Measurements from ENCODE around the gene STX2.

Gene STX2

DNA sequence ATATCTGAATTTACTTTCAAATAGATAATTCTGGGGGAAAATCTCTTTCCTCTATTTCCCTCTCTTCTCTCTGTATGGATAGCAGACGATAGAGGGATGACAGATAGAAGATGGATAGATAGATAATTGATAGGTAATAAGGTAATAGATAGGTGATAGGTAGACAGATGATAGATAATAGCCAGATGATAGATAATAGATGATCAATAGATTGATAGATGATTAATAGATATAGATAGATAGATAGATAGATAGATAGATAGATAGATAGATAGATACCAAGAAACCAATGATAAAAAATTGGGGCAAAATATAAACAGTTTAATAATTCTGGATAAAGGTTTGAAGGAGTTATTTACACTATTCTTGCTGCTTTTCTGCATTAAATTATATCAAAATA lies 96.3 kb downstream of the STX2 start:
- Histone ChIP-seq H4K20me1 (ENCODE audit: low read depth, low read length) (no peaks in the 10 kb centered on the region), H3K9ac (ENCODE audit: low read length) (no peak overlapping the region), H3K27me3 (ENCODE audit: low read length) (no peaks in the 10 kb centered on the region), H3K4me2 (ENCODE audit: low read depth, low read length, poor library complexity, severe bottlenecking) (no peak overlapping the region), H3K36me3 (ENCODE audit: low read length) (no peaks in the 10 kb centered on the region), H3K4me3 (ENCODE audit: insufficient read depth, low read length, poor library complexity, severe bottlenecking) (no peak overlapping the region), H3K9me3 (ENCODE audit: insufficient read depth, low read length) (no peaks in the 10 kb centered on the region), H3F3A (ENCODE audit: insufficient read depth) (no peaks in the 10 kb centered on the region), H3K9me2 (replicated peaks; ENCODE audit: insufficient read depth, low read length) (no peaks in the 10 kb centered on the region), H3K79me2 (ENCODE audit: insufficient read depth, low read length) (no peaks in the 10 kb centered on the region), H2AFZ (ENCODE audit: low read depth, low read length, severe bottlenecking) (no peak overlapping the region), H3K27ac (ENCODE audit: low read depth, low read length) (no peak overlapping the region)
- TF ChIP-seq, protein P1, sequence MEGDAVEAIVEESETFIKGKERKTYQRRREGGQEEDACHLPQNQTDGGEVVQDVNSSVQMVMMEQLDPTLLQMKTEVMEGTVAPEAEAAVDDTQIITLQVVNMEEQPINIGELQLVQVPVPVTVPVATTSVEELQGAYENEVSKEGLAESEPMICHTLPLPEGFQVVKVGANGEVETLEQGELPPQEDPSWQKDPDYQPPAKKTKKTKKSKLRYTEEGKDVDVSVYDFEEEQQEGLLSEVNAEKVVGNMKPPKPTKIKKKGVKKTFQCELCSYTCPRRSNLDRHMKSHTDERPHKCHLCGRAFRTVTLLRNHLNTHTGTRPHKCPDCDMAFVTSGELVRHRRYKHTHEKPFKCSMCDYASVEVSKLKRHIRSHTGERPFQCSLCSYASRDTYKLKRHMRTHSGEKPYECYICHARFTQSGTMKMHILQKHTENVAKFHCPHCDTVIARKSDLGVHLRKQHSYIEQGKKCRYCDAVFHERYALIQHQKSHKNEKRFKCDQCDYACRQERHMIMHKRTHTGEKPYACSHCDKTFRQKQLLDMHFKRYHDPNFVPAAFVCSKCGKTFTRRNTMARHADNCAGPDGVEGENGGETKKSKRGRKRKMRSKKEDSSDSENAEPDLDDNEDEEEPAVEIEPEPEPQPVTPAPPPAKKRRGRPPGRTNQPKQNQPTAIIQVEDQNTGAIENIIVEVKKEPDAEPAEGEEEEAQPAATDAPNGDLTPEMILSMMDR (IDR thresholded peaks at IDR 0.05; ENCODE audit: insufficient read depth, low read length, poor library complexity, severe bottlenecking): no peak
- TF ChIP-seq EZH2phosphoT487 (conservative IDR thresholded peaks at IDR 0.05; ENCODE audit: low read length): no peak

DNA sequence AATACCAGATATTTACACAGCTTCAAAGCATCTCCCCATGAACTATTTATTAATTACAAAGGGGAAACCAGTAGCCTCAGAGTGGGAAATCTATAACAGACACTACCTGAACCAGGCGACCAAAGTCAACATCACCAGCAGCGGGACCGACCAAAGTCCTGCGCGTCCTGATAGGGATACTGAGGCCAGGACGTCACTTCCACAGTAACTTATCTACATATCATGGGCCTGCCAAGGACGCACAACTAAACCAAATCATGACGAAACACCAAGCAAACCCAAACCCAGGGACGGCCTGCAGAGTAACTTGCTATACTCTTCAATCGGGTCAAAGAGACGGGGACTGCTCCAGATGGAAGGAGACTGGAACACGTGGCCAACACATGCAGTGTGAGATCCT lies 96.9 kb downstream of the STX2 start:
- no peaks in the 10 kb centered on the region for H3F3A ChIP-seq (ENCODE audit: insufficient read depth)
- H3K79me2 ChIP-seq (ENCODE audit: insufficient read depth, low read length): no peaks in the 10 kb centered on the region
- H2AFZ ChIP-seq (ENCODE audit: low read depth, low read length, severe bottlenecking): no peak overlapping the region
- H3K27me3 ChIP-seq (ENCODE audit: low read length): no peaks in the 10 kb centered on the region
- no peaks in the 10 kb centered on the region for H3K9me2 ChIP-seq (replicated peaks; ENCODE audit: insufficient read depth, low read length)
- H3K9ac ChIP-seq (ENCODE audit: low read length): no peak overlapping the region
- no peak overlapping the region for H3K4me3 ChIP-seq (ENCODE audit: insufficient read depth, low read length, poor library complexity, severe bottlenecking)
- no peak for TF ChIP-seq EZH2phosphoT487 (conservative IDR thresholded peaks at IDR 0.05; ENCODE audit: low read length)
- TF ChIP-seq, protein P1 (IDR thresholded peaks at IDR 0.05; ENCODE audit: insufficient read depth, low read length, poor library complexity, severe bottlenecking): no peak
- no peak overlapping the region for H3K27ac ChIP-seq (ENCODE audit: low read depth, low read length)
- no peaks in the 10 kb centered on the region for H4K20me1 ChIP-seq (ENCODE audit: low read depth, low read length)
- no peak overlapping the region for H3K4me2 ChIP-seq (ENCODE audit: low read depth, low read length, poor library complexity, severe bottlenecking)
- H3K36me3 ChIP-seq (ENCODE audit: low read length): no peaks in the 10 kb centered on the region
- H3K9me3 ChIP-seq (ENCODE audit: insufficient read depth, low read length): no peaks in the 10 kb centered on the region

Data from SU-DHL-6 (cell line).